Gastroesophageal sphincter (tissue), 4 donors: ENCODE results near the gene KCNK15. TPM values are rescaled to one million over a fixed set of nuclear protein-coding genes. Genes with fewer than 3 reads are reported as not detected.

Source experiments
- ATAC-seq: fragments of 150-250 bp; one replicate; pipeline ENCODE4 v1.9.1; 2016; ENCODE audit warnings: mild to moderate bottlenecking, moderate library complexity
- H3K27ac ChIP-seq, 4 donors: fragments of 200-600 bp; sonication (generic) in 3 of 4; 1 replicate in 3 of 4; 2 replicates in 1 of 4; pipeline ENCODE4 v1.5.1; 2016 to 2019
- H3K27me3 ChIP-seq: fragments of 200-600 bp; sonication (generic); one replicate; pipeline ENCODE4 v1.5.1; 2019
- H3K36me3 ChIP-seq, 2 donors: fragments of 200-600 bp; sonication (generic); one replicate each; pipeline ENCODE4 v1.5.1; 2019; ENCODE audit warnings: control low read depth in 1 of 2
- H3K4me1 ChIP-seq, 3 donors: fragments of 200-600 bp; sonication (generic); 1 replicate in 2 of 3; 2 replicates in 1 of 3; pipeline ENCODE4 v1.5.1; 2016 to 2019; ENCODE audit warnings: control low read depth in 2 of 3
- H3K4me3 ChIP-seq, 2 donors: fragments of 200-600 bp; sonication (generic); one replicate each; pipeline ENCODE4 v1.5.1; 2019; ENCODE audit warnings: mild to moderate bottlenecking in 1 of 2, moderate library complexity in 1 of 2
- H3K9me3 ChIP-seq, 3 donors: fragments of 200-600 bp; sonication (generic); one replicate each; pipeline ENCODE4 v1.5.1; 2017 to 2019; ENCODE audit warnings: control low read depth in 2 of 3
- CTCF ChIP-seq, 4 experiments: fragments of 200-600 bp in 2 of 4; fragments of 450-650 bp in 2 of 4; sonication (generic) in 1 of 4; IDR thresholded peaks; one replicate each; pipeline ENCODE4 v1.5.1; 2017 to 2019; ENCODE audit warnings: antibody characterized with exemption in 4 of 4, mild to moderate bottlenecking in 2 of 4, moderate library complexity in 2 of 4
- EP300 ChIP-seq: sonication (generic); formaldehyde crosslinking; IDR thresholded peaks from one replicate; pipeline ENCODE4 v1.6.1; 2017; ENCODE audit warnings: antibody characterized with exemption, mild to moderate bottlenecking
- POLR2A ChIP-seq, 2 donors: fragments of 450-650 bp; IDR thresholded peaks; one replicate each; pipeline ENCODE4 v1.6.1; 2017; ENCODE audit warnings: antibody characterized with exemption in 2 of 2, mild to moderate bottlenecking in 2 of 2, moderate library complexity in 1 of 2
- POLR2AphosphoS5 ChIP-seq: sonication (generic); formaldehyde crosslinking; IDR thresholded peaks from one replicate; pipeline ENCODE4 v1.6.1; 2017; ENCODE audit warnings: antibody characterized with exemption
- WGBS, 2 donors: methylation state at CpG; one replicate each; pipeline ENCODE4 v1.1.5; 2018; ENCODE audit warnings: low coverage in 1 of 2; 5-methylcytosine and 5-hydroxymethylcytosine counted together
- total RNA-seq, 4 donors: library from RNA; depleted of rRNA; stranded (reverse); fragments of >200 nt; gene quantifications; one replicate each; pipeline ENCODE4 v1.1.0, GENCODE V29; 2016

KCNK15 gene
- total RNA-seq, 4 donors from 2014 or later: 1.3 to 4.7 (median 2.8) TPM

DNA sequence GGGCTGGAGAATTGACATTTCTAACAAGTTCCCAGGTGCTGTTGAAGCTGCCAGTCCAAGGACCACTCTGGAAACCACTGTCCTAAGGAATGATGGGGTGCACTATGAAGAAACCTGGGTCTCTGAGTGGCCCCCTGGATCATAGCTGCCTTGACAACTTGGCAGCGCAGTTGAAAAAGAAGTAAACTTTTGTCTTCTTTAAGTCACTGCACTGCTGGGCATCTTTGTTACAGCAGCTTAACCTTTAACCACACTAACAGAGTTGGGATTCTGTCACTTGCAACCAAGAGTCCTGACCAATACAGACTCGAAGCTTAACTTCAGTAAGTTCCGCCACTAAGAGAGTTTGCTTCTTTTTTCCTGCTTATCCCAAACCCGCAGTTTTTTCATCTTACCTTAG, 8.5 kb upstream of the KCNK15 start:
- H3K9me3 ChIP-seq: no peaks in the 10 kb centered on the region
- TF ChIP-seq POLR2A (IDR thresholded peaks at IDR 0.05) (no peak), CTCF (IDR thresholded peaks at IDR 0.05) (no peak), POLR2AphosphoS5 (no peak), EP300 (no peak)
- H3K36me3 ChIP-seq: no peaks in the 10 kb centered on the region
- no peaks in the 10 kb centered on the region for H3K27me3 ChIP-seq
- H3K4me3 ChIP-seq: no peak overlapping the region
- no peak for ATAC-seq
- 94 to 100% methylated on average over 1 to 3 of the region's 4 CpGs for WGBS, 2 donors
- H3K27ac ChIP-seq: no peak overlapping the region
- H3K4me1 ChIP-seq: peaks cover 0 to 51% (median 0%) of the 10 kb centered on the region in 3 donors

DNA sequence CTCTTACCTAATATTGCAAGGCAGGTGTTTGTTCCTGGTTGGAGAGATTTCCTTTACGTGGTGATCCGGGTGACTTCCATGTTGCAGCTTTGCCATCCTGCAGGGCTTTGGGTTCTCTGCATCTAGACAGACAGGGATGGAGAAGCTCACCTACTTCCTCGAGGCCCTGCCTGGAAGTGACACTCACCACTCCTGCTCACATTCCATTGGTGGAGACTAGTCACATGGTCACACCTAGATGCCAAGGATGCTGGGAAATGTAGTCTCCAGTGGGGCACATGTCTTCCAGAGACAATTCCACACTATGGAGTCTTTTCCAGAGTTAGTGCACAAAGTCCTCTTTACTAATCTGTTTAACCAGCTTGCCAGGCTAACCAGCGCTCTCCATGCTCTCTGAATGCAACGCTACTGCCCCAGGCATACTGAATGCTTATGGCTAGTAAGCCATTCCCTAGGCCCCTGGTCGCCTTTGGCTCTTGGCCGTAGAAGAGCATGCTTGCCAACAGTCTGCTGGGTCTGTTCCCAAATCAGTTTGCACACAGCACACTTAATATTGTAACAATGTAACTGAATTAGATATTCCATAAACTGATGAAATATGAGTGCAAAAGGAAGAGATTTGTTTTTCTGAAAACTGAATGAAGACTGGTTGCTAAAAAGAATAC, 6.7 kb upstream of the KCNK15 start:
- no peak for TF ChIP-seq EP300
- TF ChIP-seq POLR2AphosphoS5: no peak
- Histone ChIP-seq H3K27me3 (no peaks in the 10 kb centered on the region), H3K4me1 (peaks cover 0 to 56% (median 0%) of the 10 kb centered on the region in 3 donors), H3K27ac (peak overlapping the region in 1 of 4 donors; percentile 37), H3K4me3 (no peak overlapping the region), H3K9me3 (no peaks in the 10 kb centered on the region), H3K36me3 (no peaks in the 10 kb centered on the region)
- peak; percentile 59 for ATAC-seq
- 46 to 60% methylated on average over 3 to 5 of the region's 7 CpGs for WGBS, 2 donors

DNA sequence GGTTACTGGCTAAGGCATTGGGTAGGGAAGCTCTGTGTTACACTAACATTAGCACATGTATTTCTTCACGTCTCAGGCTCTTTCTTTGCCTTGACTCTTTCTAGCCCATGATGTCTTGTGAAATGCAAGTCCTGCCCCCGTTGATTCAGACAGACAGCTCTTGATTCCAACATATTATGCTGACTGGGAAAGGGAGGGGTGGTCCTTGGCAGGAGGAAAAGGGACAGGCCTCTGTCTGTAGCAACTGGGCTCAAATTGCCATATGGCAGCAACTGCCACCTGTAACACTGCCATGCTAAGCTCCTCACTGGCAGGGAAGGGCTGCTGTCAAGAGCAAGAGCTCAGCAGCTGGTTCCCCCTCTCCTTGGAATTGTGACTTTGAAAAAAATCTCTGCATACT, 5.7 kb upstream of the KCNK15 start:
- WGBS, 2 donors: 20 to 50% methylated on average over 1 of the region's 2 CpGs
- Histone ChIP-seq H3K36me3 (no peaks in the 10 kb centered on the region), H3K4me3 (no peak overlapping the region), H3K27ac (peak overlapping the region in 1 of 4 donors; percentile 6), H3K9me3 (no peaks in the 10 kb centered on the region), H3K4me1 (peaks cover 0 to 56% (median 0%) of the 10 kb centered on the region in 3 donors), H3K27me3 (no peaks in the 10 kb centered on the region)
- ATAC-seq: no peak
- TF ChIP-seq POLR2AphosphoS5: no peak
- TF ChIP-seq EP300: no peak
- TF ChIP-seq CTCF (IDR thresholded peaks at IDR 0.05): no peak
- TF ChIP-seq POLR2A (IDR thresholded peaks at IDR 0.05): no peak

GRCh38 chr20:44742304-44743079, 3.2 kb upstream of the KCNK15 start:
- TF ChIP-seq EP300: no peak
- Histone ChIP-seq H3K4me1 (peaks cover 0 to 67% (median 13%) of the 10 kb centered on the region in 3 donors), H3K36me3 (no peaks in the 10 kb centered on the region), H3K9me3 (no peaks in the 10 kb centered on the region), H3K4me3 (no peak overlapping the region), H3K27ac (peak overlapping the region; percentile 25 to 73 (median 62)), H3K27me3 (no peaks in the 10 kb centered on the region)
- WGBS, 2 donors: 67 to 77% methylated on average over 3 to 6 of the region's 14 CpGs
- ATAC-seq: no peak

DNA sequence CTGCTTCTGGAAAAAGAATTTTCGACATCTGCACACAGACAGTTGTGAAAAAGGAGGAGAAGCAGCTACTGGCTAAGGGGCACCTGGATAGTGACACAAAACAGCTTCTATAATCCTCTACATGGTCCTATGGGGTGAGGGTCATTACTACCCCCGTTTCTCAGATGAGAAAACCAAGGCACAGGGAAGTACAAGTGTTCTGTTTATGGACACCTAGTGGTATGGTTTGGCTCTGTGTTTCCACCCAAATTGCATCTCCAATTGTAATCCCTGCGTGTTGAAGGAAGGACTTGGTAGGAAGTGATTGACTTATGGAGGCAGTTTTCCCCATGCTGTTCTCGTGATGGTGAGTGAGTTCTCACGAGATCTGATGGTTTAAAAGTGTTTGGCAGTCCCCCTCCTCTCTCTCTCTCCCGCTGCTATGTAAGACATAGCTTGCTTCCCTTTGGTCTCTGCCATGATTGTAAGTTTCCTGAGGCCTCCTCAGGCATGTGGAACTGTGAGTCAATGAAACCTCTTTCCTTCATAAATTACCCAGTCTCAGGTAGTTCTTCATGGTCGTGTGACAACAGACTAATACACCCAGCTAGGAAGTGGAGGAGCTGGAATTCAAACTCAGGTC, 2.5 kb upstream of the KCNK15 start:
- Histone ChIP-seq H3K4me3 (no peak overlapping the region), H3K27me3 (no peaks in the 10 kb centered on the region), H3K9me3 (no peaks in the 10 kb centered on the region), H3K36me3 (no peaks in the 10 kb centered on the region), H3K27ac (peak overlapping the region; percentile 25 to 73 (median 62)), H3K4me1 (peaks cover 0 to 74% (median 15%) of the 10 kb centered on the region in 3 donors)
- WGBS, 2 donors: 73% methylated on average over 4 to 6 of the region's 7 CpGs
- TF ChIP-seq POLR2A (IDR thresholded peaks at IDR 0.05) (no peak), EP300 (no peak), POLR2AphosphoS5 (no peak), CTCF (IDR thresholded peaks at IDR 0.05) (no peak)
- no peak for ATAC-seq
